ENCODE measurements around the gene NFKBIZ. TPM values are rescaled to one million over a fixed set of nuclear protein-coding genes. Genes with fewer than 3 reads are reported as not detected.

The NFKBIZ gene
- total RNA-seq, 1 donor from 2014 or later = 39.6 TPM

DNA sequence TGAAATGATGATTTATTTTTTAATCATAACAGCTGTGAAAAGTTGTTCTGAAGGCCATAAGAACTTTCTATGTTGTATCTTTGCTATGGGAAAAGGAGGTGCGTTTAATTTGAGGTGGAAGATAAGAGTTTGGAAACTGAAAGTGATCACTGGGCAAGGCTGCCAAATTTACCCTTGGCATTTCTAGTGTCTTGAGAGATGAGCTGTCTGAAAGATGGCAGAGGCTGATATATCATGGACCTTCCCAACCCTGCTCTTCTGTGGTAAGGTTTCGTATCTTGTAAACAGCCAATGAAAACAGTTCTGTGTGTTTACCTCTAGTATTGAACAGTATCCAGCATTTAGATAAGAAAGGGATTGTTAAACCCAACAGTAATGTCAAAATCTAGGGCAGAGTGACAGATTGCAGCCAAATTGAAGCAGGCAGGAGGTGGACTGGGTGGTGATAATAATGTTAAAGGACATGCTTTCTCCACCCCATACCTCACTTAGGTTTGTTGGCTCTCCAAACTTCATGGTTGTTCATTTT is 15.8 kb upstream of the NFKBIZ start:
- DNase-seq (ENCODE audit: low read depth) (no peak), FAIRE-seq (no peak)
- Histone ChIP-seq H3K4me2 (ENCODE audit: low read length) (no peak overlapping the region), H3K4me3 (ENCODE audit: insufficient read depth, low read depth, low read length) (no peak overlapping the region), H3K27me3 (ENCODE audit: insufficient read depth, low read length) (no peaks in the 10 kb centered on the region), H3K79me2 (ENCODE audit: insufficient read depth, low read length) (peaks cover 15% of the 10 kb centered on the region), H3K27ac (ENCODE audit: low read depth, low read length) (no peak overlapping the region), H3K36me3 (ENCODE audit: insufficient read depth, low read length) (no peaks in the 10 kb centered on the region), H3K9ac (ENCODE audit: low read length) (no peak overlapping the region), H3K9me3 (ENCODE audit: insufficient read depth, low read depth, low read length) (no peaks in the 10 kb centered on the region), H4K20me1 (ENCODE audit: insufficient read depth, low read length) (no peaks in the 10 kb centered on the region), H3K4me1 (ENCODE audit: insufficient read depth, low read length) (peaks cover 10% of the 10 kb centered on the region), H2AFZ (ENCODE audit: low read depth, low read length) (no peak overlapping the region)
- Mint-ChIP-seq H3K4me1 (ENCODE audit: low read depth, unreplicated experiment) (peaks cover 20% of the 10 kb centered on the region), H3K36me3 (ENCODE audit: low read depth, unreplicated experiment) (peaks cover 16% of the 10 kb centered on the region), H3K9me3 (ENCODE audit: unreplicated experiment) (peaks cover 1% of the 10 kb centered on the region), H3K27ac (ENCODE audit: unreplicated experiment) (no peak overlapping the region), H3K27me3 (ENCODE audit: low read depth, unreplicated experiment) (no peaks in the 10 kb centered on the region), H3K4me3 (ENCODE audit: unreplicated experiment) (no peak overlapping the region)
- TF ChIP-seq, protein P1, sequence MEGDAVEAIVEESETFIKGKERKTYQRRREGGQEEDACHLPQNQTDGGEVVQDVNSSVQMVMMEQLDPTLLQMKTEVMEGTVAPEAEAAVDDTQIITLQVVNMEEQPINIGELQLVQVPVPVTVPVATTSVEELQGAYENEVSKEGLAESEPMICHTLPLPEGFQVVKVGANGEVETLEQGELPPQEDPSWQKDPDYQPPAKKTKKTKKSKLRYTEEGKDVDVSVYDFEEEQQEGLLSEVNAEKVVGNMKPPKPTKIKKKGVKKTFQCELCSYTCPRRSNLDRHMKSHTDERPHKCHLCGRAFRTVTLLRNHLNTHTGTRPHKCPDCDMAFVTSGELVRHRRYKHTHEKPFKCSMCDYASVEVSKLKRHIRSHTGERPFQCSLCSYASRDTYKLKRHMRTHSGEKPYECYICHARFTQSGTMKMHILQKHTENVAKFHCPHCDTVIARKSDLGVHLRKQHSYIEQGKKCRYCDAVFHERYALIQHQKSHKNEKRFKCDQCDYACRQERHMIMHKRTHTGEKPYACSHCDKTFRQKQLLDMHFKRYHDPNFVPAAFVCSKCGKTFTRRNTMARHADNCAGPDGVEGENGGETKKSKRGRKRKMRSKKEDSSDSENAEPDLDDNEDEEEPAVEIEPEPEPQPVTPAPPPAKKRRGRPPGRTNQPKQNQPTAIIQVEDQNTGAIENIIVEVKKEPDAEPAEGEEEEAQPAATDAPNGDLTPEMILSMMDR (IDR thresholded peaks at IDR 0.05; ENCODE audit: insufficient read depth, low read depth, low read length) = no peak
- no peak for TF ChIP-seq EZH2 (IDR thresholded peaks at IDR 0.05; ENCODE audit: insufficient read depth, low read length)

DNA sequence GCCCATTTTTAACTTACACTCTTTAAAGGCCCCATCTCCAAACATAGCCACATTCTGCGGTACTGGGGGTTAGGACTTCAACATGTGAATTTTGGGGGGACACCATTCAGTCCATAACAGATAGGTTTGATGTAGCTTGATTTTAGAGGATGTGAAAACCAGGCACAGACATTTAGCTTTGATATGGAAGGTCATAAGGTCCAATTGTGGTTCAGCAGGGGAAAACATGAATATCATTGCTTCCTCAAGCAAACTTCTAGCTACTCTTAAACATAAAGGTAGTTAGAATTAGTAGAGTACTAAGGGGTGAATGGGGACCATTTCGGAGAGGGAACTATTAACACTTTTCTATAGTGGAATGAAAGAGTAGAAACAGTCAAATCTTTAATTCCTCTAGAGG is 13.6 kb upstream of the NFKBIZ start:
- no peak for DNase-seq (ENCODE audit: low read depth)
- peaks cover 6% of the 10 kb centered on the region for H3K4me1 Mint-ChIP-seq (ENCODE audit: low read depth, unreplicated experiment)
- H3K36me3 ChIP-seq (ENCODE audit: insufficient read depth, low read length) = no peaks in the 10 kb centered on the region
- no peak overlapping the region for H3K4me3 ChIP-seq (ENCODE audit: insufficient read depth, low read depth, low read length)
- no peaks in the 10 kb centered on the region for H3K9me3 ChIP-seq (ENCODE audit: insufficient read depth, low read depth, low read length)
- H3K79me2 ChIP-seq (ENCODE audit: insufficient read depth, low read length) = no peaks in the 10 kb centered on the region
- no peaks in the 10 kb centered on the region for H3K27me3 Mint-ChIP-seq (ENCODE audit: low read depth, unreplicated experiment)
- TF ChIP-seq EZH2 (IDR thresholded peaks at IDR 0.05; ENCODE audit: insufficient read depth, low read length) = no peak
- TF ChIP-seq, protein P1 (IDR thresholded peaks at IDR 0.05; ENCODE audit: insufficient read depth, low read depth, low read length) = no peak
- peaks cover 1% of the 10 kb centered on the region for H3K9me3 Mint-ChIP-seq (ENCODE audit: unreplicated experiment)
- no peak overlapping the region for H2AFZ ChIP-seq (ENCODE audit: low read depth, low read length)
- H3K9ac ChIP-seq (ENCODE audit: low read length) = no peak overlapping the region
- peaks cover 16% of the 10 kb centered on the region for H3K36me3 Mint-ChIP-seq (ENCODE audit: low read depth, unreplicated experiment)
- H3K27me3 ChIP-seq (ENCODE audit: insufficient read depth, low read length) = no peaks in the 10 kb centered on the region
- H3K4me1 ChIP-seq (ENCODE audit: insufficient read depth, low read length) = no peaks in the 10 kb centered on the region
- H4K20me1 ChIP-seq (ENCODE audit: insufficient read depth, low read length) = no peaks in the 10 kb centered on the region
- no peak overlapping the region for H3K4me3 Mint-ChIP-seq (ENCODE audit: unreplicated experiment)
- H3K27ac ChIP-seq (ENCODE audit: low read depth, low read length) = no peak overlapping the region
- no peak overlapping the region for H3K4me2 ChIP-seq (ENCODE audit: low read length)
- H3K27ac Mint-ChIP-seq (ENCODE audit: unreplicated experiment) = no peak overlapping the region
- FAIRE-seq = no peak

DNA sequence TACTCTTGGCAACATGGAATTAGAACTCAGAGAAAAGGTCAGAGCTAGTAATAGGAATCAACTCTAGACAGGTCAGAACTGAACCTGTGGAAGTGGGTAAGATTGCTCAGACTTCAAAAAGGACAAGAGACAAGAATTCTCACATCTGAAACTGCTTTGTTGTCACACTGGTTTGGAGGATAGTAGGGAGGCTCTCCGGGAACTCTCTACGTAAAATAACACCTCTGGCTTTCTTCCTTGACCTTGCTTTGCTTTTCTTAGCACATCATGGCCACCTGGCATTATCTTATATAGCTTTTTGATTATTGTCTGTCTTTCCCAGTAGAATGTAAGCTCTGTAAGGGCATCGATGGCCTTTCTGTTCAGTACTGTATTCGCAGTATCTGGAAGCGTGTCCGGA is 13.2 kb upstream of the NFKBIZ start:
- Histone ChIP-seq H3K36me3 (ENCODE audit: insufficient read depth, low read length) (no peaks in the 10 kb centered on the region), H4K20me1 (ENCODE audit: insufficient read depth, low read length) (no peaks in the 10 kb centered on the region), H3K9ac (ENCODE audit: low read length) (no peak overlapping the region), H3K4me1 (ENCODE audit: insufficient read depth, low read length) (no peaks in the 10 kb centered on the region), H3K4me3 (ENCODE audit: insufficient read depth, low read depth, low read length) (no peak overlapping the region), H2AFZ (ENCODE audit: low read depth, low read length) (no peak overlapping the region), H3K27ac (ENCODE audit: low read depth, low read length) (no peak overlapping the region), H3K27me3 (ENCODE audit: insufficient read depth, low read length) (no peaks in the 10 kb centered on the region), H3K9me3 (ENCODE audit: insufficient read depth, low read depth, low read length) (no peaks in the 10 kb centered on the region), H3K4me2 (ENCODE audit: low read length) (no peak overlapping the region), H3K79me2 (ENCODE audit: insufficient read depth, low read length) (no peaks in the 10 kb centered on the region)
- DNase-seq (ENCODE audit: low read depth) (no peak), FAIRE-seq (no peak)
- Mint-ChIP-seq H3K9me3 (ENCODE audit: unreplicated experiment) (peaks cover 1% of the 10 kb centered on the region), H3K36me3 (ENCODE audit: low read depth, unreplicated experiment) (peaks cover 16% of the 10 kb centered on the region), H3K27ac (ENCODE audit: unreplicated experiment) (no peak overlapping the region), H3K4me1 (ENCODE audit: low read depth, unreplicated experiment) (peaks cover 6% of the 10 kb centered on the region), H3K27me3 (ENCODE audit: low read depth, unreplicated experiment) (no peaks in the 10 kb centered on the region), H3K4me3 (ENCODE audit: unreplicated experiment) (no peak overlapping the region)
- TF ChIP-seq EZH2 (IDR thresholded peaks at IDR 0.05; ENCODE audit: insufficient read depth, low read length) = no peak
- TF ChIP-seq, protein P1 (IDR thresholded peaks at IDR 0.05; ENCODE audit: insufficient read depth, low read depth, low read length) = no peak

Measured in astrocyte (in vitro differentiated cells and primary cell).